ENCODE results near the gene ARMC9.

Gene ARMC9

DNA sequence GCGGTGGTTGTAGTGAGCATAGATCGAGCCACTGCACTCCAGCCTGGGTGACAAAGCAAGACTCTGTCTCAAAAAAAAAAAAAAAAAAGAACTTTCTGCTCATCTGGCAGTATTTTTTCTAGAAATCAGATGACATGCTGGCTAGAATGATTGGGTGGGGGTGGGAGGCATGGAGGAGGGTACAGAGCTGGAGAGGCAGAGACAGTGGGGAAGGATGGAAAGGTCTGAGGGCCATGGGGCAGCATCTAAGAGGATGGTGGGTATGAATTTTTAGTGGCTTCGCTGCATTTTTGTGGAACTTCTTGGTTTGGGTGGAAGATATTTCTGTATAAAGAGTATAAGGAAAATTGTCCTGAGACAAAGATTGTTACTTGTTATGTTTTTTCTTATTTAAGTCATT lies 23.3 kb downstream of the ARMC9 start:
- no peak for DNase-seq (ENCODE audit: low read depth)
- TF ChIP-seq, protein P1, sequence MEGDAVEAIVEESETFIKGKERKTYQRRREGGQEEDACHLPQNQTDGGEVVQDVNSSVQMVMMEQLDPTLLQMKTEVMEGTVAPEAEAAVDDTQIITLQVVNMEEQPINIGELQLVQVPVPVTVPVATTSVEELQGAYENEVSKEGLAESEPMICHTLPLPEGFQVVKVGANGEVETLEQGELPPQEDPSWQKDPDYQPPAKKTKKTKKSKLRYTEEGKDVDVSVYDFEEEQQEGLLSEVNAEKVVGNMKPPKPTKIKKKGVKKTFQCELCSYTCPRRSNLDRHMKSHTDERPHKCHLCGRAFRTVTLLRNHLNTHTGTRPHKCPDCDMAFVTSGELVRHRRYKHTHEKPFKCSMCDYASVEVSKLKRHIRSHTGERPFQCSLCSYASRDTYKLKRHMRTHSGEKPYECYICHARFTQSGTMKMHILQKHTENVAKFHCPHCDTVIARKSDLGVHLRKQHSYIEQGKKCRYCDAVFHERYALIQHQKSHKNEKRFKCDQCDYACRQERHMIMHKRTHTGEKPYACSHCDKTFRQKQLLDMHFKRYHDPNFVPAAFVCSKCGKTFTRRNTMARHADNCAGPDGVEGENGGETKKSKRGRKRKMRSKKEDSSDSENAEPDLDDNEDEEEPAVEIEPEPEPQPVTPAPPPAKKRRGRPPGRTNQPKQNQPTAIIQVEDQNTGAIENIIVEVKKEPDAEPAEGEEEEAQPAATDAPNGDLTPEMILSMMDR (IDR thresholded peaks at IDR 0.05; ENCODE audit: control insufficient read depth, insufficient read depth, low read depth, low read length, missing control alignments) = no peak
- no peak overlapping the region for H3K4me3 ChIP-seq (ENCODE audit: control insufficient read depth, low read depth, low read length)

DNA sequence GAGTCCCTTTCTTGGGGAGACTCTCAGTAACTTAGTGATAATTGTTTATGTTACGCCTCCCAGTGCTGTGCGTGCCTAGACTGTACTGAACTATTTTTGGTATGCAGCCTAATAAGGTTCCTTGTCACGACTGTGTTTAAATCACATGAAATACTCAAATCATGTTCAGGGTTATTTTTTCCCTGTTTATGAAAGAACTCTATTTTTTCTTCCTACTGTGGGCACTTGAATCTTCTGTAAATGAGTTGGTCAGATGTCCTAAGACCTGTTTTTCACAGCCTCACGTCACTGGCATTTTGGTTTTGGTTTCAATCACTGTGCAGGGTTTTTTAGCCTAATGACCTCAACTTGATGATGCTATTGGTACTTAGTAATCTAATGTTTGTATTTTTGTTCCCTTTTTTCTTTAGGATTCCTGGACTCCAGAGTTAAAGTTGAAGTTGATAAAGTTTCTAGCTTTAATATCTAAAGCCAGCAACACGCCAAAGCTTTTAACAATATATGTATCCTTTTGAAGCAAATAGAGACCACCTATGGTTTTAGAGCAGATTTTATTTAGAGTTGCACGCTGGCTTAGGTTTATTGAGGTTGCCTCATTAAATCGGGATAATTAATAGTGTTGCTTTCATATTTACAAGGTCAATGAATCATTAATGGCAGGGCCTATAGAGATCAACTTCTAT lies 24.0 kb downstream of the ARMC9 start:
- TF ChIP-seq, protein P1 (IDR thresholded peaks at IDR 0.05; ENCODE audit: control insufficient read depth, insufficient read depth, low read depth, low read length, missing control alignments) = no peak
- no peak overlapping the region for H3K4me3 ChIP-seq (ENCODE audit: control insufficient read depth, low read depth, low read length)
- peak; percentile 48 for DNase-seq (ENCODE audit: low read depth)

DNA sequence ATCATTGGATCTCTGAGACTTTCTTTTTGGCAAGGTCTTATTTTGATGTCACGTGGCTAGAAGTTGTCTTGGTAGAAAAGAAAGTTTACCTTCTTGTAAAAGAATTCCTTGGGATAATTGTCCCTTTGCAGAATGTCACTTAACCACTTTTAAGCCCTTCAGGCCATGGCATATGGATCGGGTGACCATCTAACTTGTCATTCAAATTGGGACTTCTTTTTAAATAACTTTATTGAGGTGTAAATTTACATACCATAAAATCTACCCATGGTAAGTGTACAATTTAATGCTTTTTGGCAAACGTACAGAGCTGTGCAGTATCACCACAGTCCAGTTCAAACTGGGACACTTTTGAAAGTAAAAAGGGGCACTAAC lies 24.6 kb downstream of the ARMC9 start:
- TF ChIP-seq, protein P1 (IDR thresholded peaks at IDR 0.05; ENCODE audit: control insufficient read depth, insufficient read depth, low read depth, low read length, missing control alignments) = no peak
- no peak for DNase-seq (ENCODE audit: low read depth)
- H3K4me3 ChIP-seq (ENCODE audit: control insufficient read depth, low read depth, low read length) = no peak overlapping the region

DNA sequence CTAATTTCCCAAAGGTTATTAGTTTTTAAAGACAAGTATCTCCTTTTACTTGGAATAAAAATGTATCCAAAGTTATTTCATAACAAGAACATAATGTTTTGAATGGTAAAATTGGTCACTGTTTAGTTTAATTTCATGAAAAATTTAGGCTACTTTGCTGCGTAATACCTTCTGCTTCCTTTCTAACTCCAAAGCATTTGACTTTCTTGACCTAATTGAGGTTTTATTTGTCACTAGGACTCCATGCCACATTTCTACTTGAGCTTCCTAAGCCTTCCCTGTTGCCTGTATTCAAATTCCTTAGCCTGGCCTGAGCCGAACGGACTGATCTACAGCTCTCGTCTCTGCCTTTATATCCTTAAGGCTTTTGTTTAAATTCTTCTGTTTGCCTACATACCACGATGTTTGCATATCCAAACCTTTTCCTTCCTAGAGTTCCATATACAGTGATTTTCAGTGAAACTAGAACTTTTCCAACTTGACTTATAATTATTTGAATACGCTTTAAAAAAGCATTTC lies 25.1 kb downstream of the ARMC9 start:
- TF ChIP-seq, protein P1 (IDR thresholded peaks at IDR 0.05; ENCODE audit: control insufficient read depth, insufficient read depth, low read depth, low read length, missing control alignments) = no peak
- no peak overlapping the region for H3K4me3 ChIP-seq (ENCODE audit: control insufficient read depth, low read depth, low read length)
- no peak for DNase-seq (ENCODE audit: low read depth)

DNA sequence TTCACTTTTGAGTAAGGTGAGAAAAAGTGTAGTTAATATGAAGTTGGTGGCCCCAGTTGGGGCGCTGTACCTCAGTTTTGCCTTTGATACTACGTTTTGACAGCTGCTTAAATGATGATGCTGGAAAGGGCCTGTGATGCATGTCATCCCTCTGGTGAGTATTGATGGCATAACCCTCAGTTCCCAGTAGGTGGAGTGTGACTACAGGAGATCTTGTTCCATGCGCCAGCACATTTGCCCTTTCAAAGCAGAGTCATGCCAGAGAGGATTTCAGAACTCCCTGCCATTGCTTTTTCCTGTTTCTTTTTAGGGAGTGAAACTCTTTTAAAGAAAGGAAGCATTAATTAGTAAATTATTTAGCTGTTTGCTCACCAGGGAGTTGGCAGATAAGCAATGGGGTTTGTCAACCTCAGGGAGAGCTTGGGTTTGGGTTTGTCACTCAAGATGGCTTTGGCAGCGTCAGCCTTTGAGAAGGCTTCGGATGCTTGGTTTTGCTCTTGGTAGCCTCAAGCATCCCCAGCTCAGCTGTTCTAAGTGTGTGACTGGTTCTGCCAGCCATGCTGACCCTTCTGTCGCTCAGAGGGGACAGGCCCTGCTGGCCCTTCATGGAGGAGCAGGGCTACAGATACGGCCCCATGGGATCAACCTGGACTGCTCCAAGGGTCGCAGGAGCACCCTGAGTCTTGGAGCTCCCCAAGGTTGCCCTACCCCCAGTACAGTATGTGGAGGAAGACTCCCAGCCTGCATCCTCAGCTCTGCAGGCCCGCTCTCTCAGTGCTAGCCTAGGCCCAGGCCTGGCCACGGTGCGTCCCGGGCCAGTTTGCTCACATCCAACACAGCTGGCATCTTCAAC lies 29.1 kb downstream of the ARMC9 start:
- TF ChIP-seq, protein P1 (IDR thresholded peaks at IDR 0.05; ENCODE audit: control insufficient read depth, insufficient read depth, low read depth, low read length, missing control alignments) = peak; percentile 81
- H3K4me3 ChIP-seq (ENCODE audit: control insufficient read depth, low read depth, low read length) = no peak overlapping the region
- DNase-seq (ENCODE audit: low read depth) = peak; percentile 60

DNA sequence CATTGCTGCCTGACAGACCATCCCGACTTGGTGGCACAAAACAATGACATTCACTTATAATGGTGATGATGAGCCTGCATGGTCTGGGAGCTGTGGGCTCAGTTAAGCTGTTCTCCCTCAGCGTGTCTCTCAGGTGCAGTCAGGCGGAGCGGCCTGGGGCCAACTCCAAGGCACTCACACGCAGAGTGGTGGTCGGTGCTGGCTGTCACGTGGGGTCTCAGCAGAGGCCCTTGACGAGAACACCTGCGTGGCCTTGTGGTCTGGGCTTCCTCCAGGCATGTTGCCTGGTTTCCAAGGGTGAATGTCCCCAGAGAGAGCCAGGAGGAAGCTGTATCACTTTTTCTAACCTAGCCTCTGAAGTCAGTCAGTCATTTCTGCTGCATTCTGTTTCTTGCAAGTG lies 29.8 kb downstream of the ARMC9 start:
- no peak overlapping the region for H3K4me3 ChIP-seq (ENCODE audit: control insufficient read depth, low read depth, low read length)
- DNase-seq (ENCODE audit: low read depth) = no peak
- TF ChIP-seq, protein P1 (IDR thresholded peaks at IDR 0.05; ENCODE audit: control insufficient read depth, insufficient read depth, low read depth, low read length, missing control alignments) = no peak
